Measurements from ENCODE around the gene DLG1.
"Not testable (repeated sequence)": the region's sequence is repeated elsewhere in the genome, so short reads cannot be mapped to it uniquely, and the experiment has no call there.

The DLG1 gene

GRCh38 chr3:197239857-197240256 is 58.6 kb downstream of the DLG1 start:
- DNase-seq, result no peak

GRCh38 chr3:197238842-197239241 is 59.6 kb downstream of the DLG1 start:
- no peak for DNase-seq

- no peak for DNase-seq
These were observed 60.5 kb downstream of the DLG1 start for GRCh38 chr3:197237897-197238296.

GRCh38 chr3:197236362-197236761 is 62.0 kb downstream of the DLG1 start:
- no peak for DNase-seq

GRCh38 chr3:197234947-197235914 is 63.2 kb downstream of the DLG1 start:
- DNase-seq, result no peak

GRCh38 chr3:197231321-197231720 is 67.1 kb downstream of the DLG1 start:
- no peak for DNase-seq

GRCh38 chr3:197229836-197230235 is 68.6 kb downstream of the DLG1 start:
- DNase-seq, result no peak

GRCh38 chr3:197229178-197229577 is 69.2 kb downstream of the DLG1 start:
- no peak for DNase-seq

GRCh38 chr3:197227780-197228574 is 70.4 kb downstream of the DLG1 start:
- DNase-seq, result no peak

GRCh38 chr3:197226179-197226578 is 72.2 kb downstream of the DLG1 start:
- no peak for DNase-seq

- DNase-seq, result no peak
These were observed 72.8 kb downstream of the DLG1 start for GRCh38 chr3:197225579-197225978.

GRCh38 chr3:197224034-197224444 is 74.4 kb downstream of the DLG1 start:
- peak; percentile 20 for DNase-seq

GRCh38 chr3:197222937-197223370 is 75.5 kb downstream of the DLG1 start:
- DNase-seq, result no peak

- no peak for DNase-seq
These were observed 78.8 kb downstream of the DLG1 start for GRCh38 chr3:197219619-197220018.

GRCh38 chr3:197218210-197218609 is 80.2 kb downstream of the DLG1 start:
- no peak for DNase-seq

GRCh38 chr3:197216914-197217313 is 81.5 kb downstream of the DLG1 start:
- no peak for DNase-seq

- no peak for DNase-seq
These were observed 82.1 kb downstream of the DLG1 start for GRCh38 chr3:197216169-197216860.

- DNase-seq, result no peak
These were observed 86.1 kb downstream of the DLG1 start for GRCh38 chr3:197212290-197212689.

GRCh38 chr3:197211698-197212097 is 86.7 kb downstream of the DLG1 start:
- not testable (repeated sequence) for DNase-seq

- DNase-seq, result no peak
These were observed 88.8 kb downstream of the DLG1 start for GRCh38 chr3:197209366-197210260.

GRCh38 chr3:197206913-197207312 is 91.5 kb downstream of the DLG1 start:
- DNase-seq, result no peak

- DNase-seq, result no peak
These were observed 92.7 kb downstream of the DLG1 start for GRCh38 chr3:197205675-197206074.

Data from 8988T (cell line).